Measurements from ENCODE around the gene GRIK3. TPM values are rescaled to one million over a fixed set of nuclear protein-coding genes. Genes with fewer than 3 reads are reported as not detected.

Gene GRIK3
- total RNA-seq, 2 experiments from 2014 or later: 16.3 to 55.0 TPM

DNA sequence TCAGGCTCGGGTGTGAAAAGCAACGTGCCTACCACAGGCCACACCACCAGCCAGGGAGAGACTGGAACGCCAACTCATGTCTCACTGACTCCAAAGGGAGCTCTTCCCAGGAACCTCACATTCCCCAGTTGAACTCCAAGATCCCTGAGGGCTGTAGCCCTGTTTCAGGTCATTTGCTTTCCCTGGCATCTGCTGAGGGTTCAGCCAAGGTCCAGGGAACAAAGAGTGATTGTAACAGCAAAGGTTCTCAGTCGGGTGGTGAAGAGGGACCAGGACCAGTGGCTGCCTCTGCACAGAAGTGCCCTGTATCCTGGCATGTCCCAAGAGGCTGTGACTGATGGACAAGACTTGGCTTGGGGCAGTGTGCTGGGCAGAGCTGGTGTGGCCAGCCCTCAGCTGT, 42.8 kb downstream of the GRIK3 start:
- TF ChIP-seq, protein P1, sequence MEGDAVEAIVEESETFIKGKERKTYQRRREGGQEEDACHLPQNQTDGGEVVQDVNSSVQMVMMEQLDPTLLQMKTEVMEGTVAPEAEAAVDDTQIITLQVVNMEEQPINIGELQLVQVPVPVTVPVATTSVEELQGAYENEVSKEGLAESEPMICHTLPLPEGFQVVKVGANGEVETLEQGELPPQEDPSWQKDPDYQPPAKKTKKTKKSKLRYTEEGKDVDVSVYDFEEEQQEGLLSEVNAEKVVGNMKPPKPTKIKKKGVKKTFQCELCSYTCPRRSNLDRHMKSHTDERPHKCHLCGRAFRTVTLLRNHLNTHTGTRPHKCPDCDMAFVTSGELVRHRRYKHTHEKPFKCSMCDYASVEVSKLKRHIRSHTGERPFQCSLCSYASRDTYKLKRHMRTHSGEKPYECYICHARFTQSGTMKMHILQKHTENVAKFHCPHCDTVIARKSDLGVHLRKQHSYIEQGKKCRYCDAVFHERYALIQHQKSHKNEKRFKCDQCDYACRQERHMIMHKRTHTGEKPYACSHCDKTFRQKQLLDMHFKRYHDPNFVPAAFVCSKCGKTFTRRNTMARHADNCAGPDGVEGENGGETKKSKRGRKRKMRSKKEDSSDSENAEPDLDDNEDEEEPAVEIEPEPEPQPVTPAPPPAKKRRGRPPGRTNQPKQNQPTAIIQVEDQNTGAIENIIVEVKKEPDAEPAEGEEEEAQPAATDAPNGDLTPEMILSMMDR (conservative IDR thresholded peaks at IDR 0.05; ENCODE audit: low read length): no peak
- DNase-seq (ENCODE audit: low spot score): no peak
- Histone ChIP-seq H3K4me2 (ENCODE audit: low read length) (no peak overlapping the region), H2AFZ (ENCODE audit: low read length) (no peak overlapping the region), H3K9me3 (ENCODE audit: low read length) (no peaks in the 10 kb centered on the region), H4K20me1 (ENCODE audit: insufficient read depth, low read length) (no peaks in the 10 kb centered on the region), H3K79me2 (ENCODE audit: insufficient read depth, low read depth, low read length) (no peaks in the 10 kb centered on the region), H3K4me1 (ENCODE audit: insufficient read depth, low read length, poor library complexity, severe bottlenecking) (no peaks in the 10 kb centered on the region), H3K4me3 (ENCODE audit: low read depth, low read length, poor library complexity, severe bottlenecking) (no peak overlapping the region), H3K9me2 (ENCODE audit: insufficient read depth, low read length) (no peaks in the 10 kb centered on the region), H3K27ac (ENCODE audit: low read depth, low read length, poor library complexity, severe bottlenecking) (no peak overlapping the region), H3K36me3 (ENCODE audit: insufficient read depth, low read length) (no peaks in the 10 kb centered on the region)
- no TSS peak for BruUV-seq (replicated peaks)
- CTCF ChIA-PET (ENCODE audit: unreplicated experiment): no interaction called here
- intact Hi-C loops (cut with micrococcal nuclease; ENCODE audit: unreplicated experiment): no loop called here
- POLR2A ChIA-PET: no interaction called here

DNA sequence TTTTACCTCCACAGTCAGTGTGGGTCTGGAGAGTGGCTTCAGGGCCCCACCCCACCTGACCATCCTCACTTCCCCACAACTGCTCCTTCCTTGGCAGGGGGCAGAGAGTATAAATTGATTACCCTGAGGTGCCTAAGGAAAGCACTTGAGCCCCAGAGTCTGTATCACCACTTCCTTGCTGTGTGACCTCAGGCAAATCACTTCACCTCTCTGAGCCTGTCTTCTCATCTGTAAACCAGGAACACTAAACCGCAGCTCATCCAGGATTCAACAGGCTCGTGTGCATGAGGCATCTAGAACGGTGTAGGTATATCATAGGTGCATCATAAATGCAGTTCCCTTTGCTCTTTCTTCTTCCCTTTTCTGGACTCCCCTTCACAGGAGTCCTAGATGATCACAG, 43.4 kb downstream of the GRIK3 start:
- H3K4me2 ChIP-seq (ENCODE audit: low read length): no peak overlapping the region
- no peak overlapping the region for H3K27ac ChIP-seq (ENCODE audit: low read depth, low read length, poor library complexity, severe bottlenecking)
- TF ChIP-seq, protein P1 (conservative IDR thresholded peaks at IDR 0.05; ENCODE audit: low read length): no peak
- no peak for TF ChIP-seq EZH2phosphoT487 (IDR thresholded peaks at IDR 0.05; ENCODE audit: borderline replicate concordance, low read depth, low read length)
- no peaks in the 10 kb centered on the region for H4K20me1 ChIP-seq (ENCODE audit: insufficient read depth, low read length)
- ChIA-PET CTCF (ENCODE audit: unreplicated experiment) (no interaction called here), POLR2A (no interaction called here)
- DNase-seq (ENCODE audit: low spot score): no peak
- H3K4me3 ChIP-seq (ENCODE audit: low read depth, low read length, poor library complexity, severe bottlenecking): no peak overlapping the region
- no peaks in the 10 kb centered on the region for H3K36me3 ChIP-seq (ENCODE audit: insufficient read depth, low read length)
- no TSS peak for BruUV-seq (replicated peaks)
- H3K79me2 ChIP-seq (ENCODE audit: insufficient read depth, low read depth, low read length): no peaks in the 10 kb centered on the region
- no peaks in the 10 kb centered on the region for H3K9me3 ChIP-seq (ENCODE audit: low read length)
- H3K4me1 ChIP-seq (ENCODE audit: insufficient read depth, low read length, poor library complexity, severe bottlenecking): no peaks in the 10 kb centered on the region
- H2AFZ ChIP-seq (ENCODE audit: low read length): no peak overlapping the region
- intact Hi-C loops (cut with micrococcal nuclease; ENCODE audit: unreplicated experiment): no loop called here
- H3K9me2 ChIP-seq (ENCODE audit: insufficient read depth, low read length): no peaks in the 10 kb centered on the region

DNA sequence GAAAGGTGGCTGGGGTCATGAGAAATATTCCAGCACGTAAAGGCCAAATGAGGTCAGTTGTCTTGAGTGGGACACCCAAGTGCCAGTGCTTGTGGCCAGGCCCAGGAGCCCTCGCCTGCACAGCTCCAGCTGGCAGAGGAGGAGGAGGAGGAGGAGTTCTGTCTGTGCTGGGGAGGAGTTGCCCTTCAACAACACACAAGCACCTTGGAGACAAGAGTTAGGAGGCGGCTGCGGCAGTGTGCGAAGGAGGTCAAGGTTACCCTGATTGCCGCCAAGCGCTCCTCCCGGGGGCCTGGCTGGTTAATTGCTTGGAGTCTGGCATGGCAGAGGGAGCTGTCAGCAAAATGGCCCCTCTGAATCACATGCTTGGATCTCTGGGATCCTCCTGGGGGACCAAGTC, 45.1 kb downstream of the GRIK3 start:
- TF ChIP-seq EZH2phosphoT487 (IDR thresholded peaks at IDR 0.05; ENCODE audit: borderline replicate concordance, low read depth, low read length): no peak
- TF ChIP-seq, protein P1 (conservative IDR thresholded peaks at IDR 0.05; ENCODE audit: low read length): no peak
- no peaks in the 10 kb centered on the region for H3K79me2 ChIP-seq (ENCODE audit: insufficient read depth, low read depth, low read length)
- no peak overlapping the region for H3K4me2 ChIP-seq (ENCODE audit: low read length)
- CTCF ChIA-PET (ENCODE audit: unreplicated experiment): no interaction called here
- H3K27ac ChIP-seq (ENCODE audit: low read depth, low read length, poor library complexity, severe bottlenecking): no peak overlapping the region
- no peaks in the 10 kb centered on the region for H3K4me1 ChIP-seq (ENCODE audit: insufficient read depth, low read length, poor library complexity, severe bottlenecking)
- no peaks in the 10 kb centered on the region for H3K36me3 ChIP-seq (ENCODE audit: insufficient read depth, low read length)
- no peaks in the 10 kb centered on the region for H3K9me3 ChIP-seq (ENCODE audit: low read length)
- no TSS peak for BruUV-seq (replicated peaks)
- no peaks in the 10 kb centered on the region for H3K9me2 ChIP-seq (ENCODE audit: insufficient read depth, low read length)
- no peak overlapping the region for H3K4me3 ChIP-seq (ENCODE audit: low read depth, low read length, poor library complexity, severe bottlenecking)
- no peak for DNase-seq (ENCODE audit: low spot score)
- intact Hi-C loops (cut with micrococcal nuclease; ENCODE audit: unreplicated experiment): no loop called here
- POLR2A ChIA-PET: no interaction called here
- H2AFZ ChIP-seq (ENCODE audit: low read length): no peak overlapping the region
- H4K20me1 ChIP-seq (ENCODE audit: insufficient read depth, low read length): no peaks in the 10 kb centered on the region

All from OCI-LY7 (cell line).